Measurements from ENCODE around the gene RNF183.
"Not testable (repeated sequence)": the region's sequence is repeated elsewhere in the genome, so short reads cannot be mapped to it uniquely, and the experiment has no call there.

DNA sequence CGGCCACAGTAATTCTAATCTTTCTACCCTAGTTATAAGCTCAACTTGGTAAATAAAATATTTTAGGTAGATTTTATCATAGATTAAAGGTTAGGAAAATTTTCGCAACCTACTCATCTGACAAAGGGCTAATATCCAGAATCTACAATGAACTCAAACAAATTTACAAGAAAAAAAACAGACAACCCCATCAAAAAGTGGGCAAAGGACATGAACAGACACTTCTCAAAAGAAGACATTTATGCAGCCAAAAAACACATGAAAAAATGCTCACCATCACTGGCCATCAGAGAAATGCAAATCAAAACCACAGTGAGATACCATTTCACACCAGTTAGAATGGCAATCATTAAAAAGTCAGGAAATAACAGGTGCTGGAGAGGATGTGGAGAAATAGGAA lies 53.5 kb downstream of the RNF183 start:
- TF ChIP-seq, protein P1, sequence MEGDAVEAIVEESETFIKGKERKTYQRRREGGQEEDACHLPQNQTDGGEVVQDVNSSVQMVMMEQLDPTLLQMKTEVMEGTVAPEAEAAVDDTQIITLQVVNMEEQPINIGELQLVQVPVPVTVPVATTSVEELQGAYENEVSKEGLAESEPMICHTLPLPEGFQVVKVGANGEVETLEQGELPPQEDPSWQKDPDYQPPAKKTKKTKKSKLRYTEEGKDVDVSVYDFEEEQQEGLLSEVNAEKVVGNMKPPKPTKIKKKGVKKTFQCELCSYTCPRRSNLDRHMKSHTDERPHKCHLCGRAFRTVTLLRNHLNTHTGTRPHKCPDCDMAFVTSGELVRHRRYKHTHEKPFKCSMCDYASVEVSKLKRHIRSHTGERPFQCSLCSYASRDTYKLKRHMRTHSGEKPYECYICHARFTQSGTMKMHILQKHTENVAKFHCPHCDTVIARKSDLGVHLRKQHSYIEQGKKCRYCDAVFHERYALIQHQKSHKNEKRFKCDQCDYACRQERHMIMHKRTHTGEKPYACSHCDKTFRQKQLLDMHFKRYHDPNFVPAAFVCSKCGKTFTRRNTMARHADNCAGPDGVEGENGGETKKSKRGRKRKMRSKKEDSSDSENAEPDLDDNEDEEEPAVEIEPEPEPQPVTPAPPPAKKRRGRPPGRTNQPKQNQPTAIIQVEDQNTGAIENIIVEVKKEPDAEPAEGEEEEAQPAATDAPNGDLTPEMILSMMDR (IDR thresholded peaks at IDR 0.05) = not testable (repeated sequence)
- TF ChIP-seq POLR2A (IDR thresholded peaks at IDR 0.05) = not testable (repeated sequence)

All from Peyer's patch (tissue), 4 donors.